H1 (cell line): ENCODE data around the gene NHSL2. TPM values are rescaled to one million over a fixed set of nuclear protein-coding genes. Genes with fewer than 3 reads are reported as not detected.

Experiments used
- CTCF ChIA-PET: fragments of 300-600 bp; sonication (Branson Sonifier 250); formaldehyde crosslinking; loops from one replicate; lab custom pipeline; 2021; ENCODE audit not compliant: partially characterized antibody; lab: Charles Lee
- POLR2A ChIA-PET: fragments of 300-600 bp; sonication (Branson Sonifier 250); formaldehyde crosslinking; loops from one replicate; lab custom pipeline; 2021; ENCODE audit warnings: inconsistent platforms; ENCODE audit not compliant: partially characterized antibody; lab: Charles Lee
- DNase-seq, 2 experiments: peaks; one replicate each; pipeline versions ENCODE4 v3.0.0 to v3.0.0-alpha.2; 2010 to 2022; ENCODE audit warnings: low spot score in 2 of 2, low read depth in 1 of 2, mixed read lengths in 1 of 2
- FAIRE-seq: peaks from 2 replicates; lab custom pipeline; 2011; peaks lifted over from hg19 to GRCh38; lab: Jason Lieb, UNC
- H2AFZ ChIP-seq: 2 replicates; pipeline ENCODE4 v1.8.1; 2012; ENCODE audit warnings: low read length, inconsistent platforms
- H2AK5ac ChIP-seq: 2 replicates; pipeline ENCODE4 v1.6.1; 2013; ENCODE audit warnings: low read depth, low read length
- H2BK120ac ChIP-seq: replicated peaks from 2 replicates; pipeline ENCODE3; 2013; ENCODE audit warnings: low read depth, low read length, inconsistent platforms
- H2BK12ac ChIP-seq: 2 replicates; pipeline ENCODE4 v1.6.1; 2013; ENCODE audit warnings: low read depth, low read length
- H2BK15ac ChIP-seq: 2 replicates; pipeline ENCODE4 v1.6.1; 2013; ENCODE audit warnings: low read length
- H2BK20ac ChIP-seq: 2 replicates; pipeline ENCODE4 v1.6.1; 2013; ENCODE audit warnings: low read length
- H2BK5ac ChIP-seq: 2 replicates; pipeline ENCODE4 v1.6.1; 2013; ENCODE audit warnings: low read depth, low read length
- H3K14ac ChIP-seq: 2 replicates; pipeline ENCODE4 v1.6.1; 2013; ENCODE audit warnings: inconsistent platforms; ENCODE audit not compliant: insufficient read length
- H3K18ac ChIP-seq: 2 replicates; pipeline ENCODE4 v1.6.1; 2013; ENCODE audit warnings: low read length; ENCODE audit errors: extremely low read depth
- H3K23ac ChIP-seq: 2 replicates; pipeline ENCODE4 v1.6.1; 2013; ENCODE audit warnings: inconsistent platforms; ENCODE audit not compliant: insufficient read length
- H3K23me2 ChIP-seq: 2 replicates; pipeline ENCODE4 v1.6.1; 2013; ENCODE audit warnings: low read depth, low read length
- H3K27ac ChIP-seq: 2 replicates; pipeline ENCODE4 v1.6.1; 2011; ENCODE audit warnings: low read depth, low read length, inconsistent platforms
- H3K27me3 ChIP-seq, 4 experiments: replicated peaks in 1 of 4; 1 replicate in 1 of 4; 2 replicates in 3 of 4; pipeline versions ENCODE4 v1.6.1 to v1.8.1; 2011 to 2013; ENCODE audit warnings: low read length in 3 of 4, mild to moderate bottlenecking in 3 of 4, inconsistent platforms in 2 of 4, mixed read lengths in 2 of 4, moderate library complexity in 1 of 4; ENCODE audit not compliant: control insufficient read depth in 3 of 4, insufficient read depth in 3 of 4; ENCODE audit errors: extremely low read depth in 1 of 4
- H3K36me3 ChIP-seq, 4 experiments: 2 replicates each; pipeline versions ENCODE4 v1.6.1 to v1.8.1; 2011 to 2013; ENCODE audit warnings: mild to moderate bottlenecking in 4 of 4, low read length in 3 of 4, moderate library complexity in 2 of 4, control low read depth in 1 of 4, inconsistent platforms in 1 of 4; ENCODE audit not compliant: insufficient read depth in 4 of 4, control insufficient read depth in 2 of 4
- H3K4ac ChIP-seq: replicated peaks from 2 replicates; pipeline ENCODE3; 2013; ENCODE audit warnings: low read length, low read depth, mixed read lengths, inconsistent platforms; ENCODE audit not compliant: insufficient read length
- H3K4me1 ChIP-seq, 4 experiments: replicated peaks in 1 of 4; 1 replicate in 1 of 4; 2 replicates in 3 of 4; pipeline versions ENCODE4 v1.6.1 to v1.8.1; 2011 to 2013; ENCODE audit warnings: low read length in 3 of 4, inconsistent platforms in 2 of 4, mixed read lengths in 1 of 4; ENCODE audit not compliant: insufficient read depth in 4 of 4, control insufficient read depth in 3 of 4
- H3K4me2 ChIP-seq, 2 experiments: 2 replicates each; pipeline versions ENCODE4 v1.6.1 to v1.8.1; 2011 to 2013; ENCODE audit warnings: low read depth in 2 of 2, low read length in 2 of 2, control low read depth in 1 of 2, inconsistent platforms in 1 of 2, mild to moderate bottlenecking in 1 of 2; ENCODE audit not compliant: insufficient read depth in 1 of 2
- H3K4me3 ChIP-seq, 4 experiments: fragments of 200-600, 300-600 bp in 1 of 4; sonication (generic), shearing (Covaris generic), sonication (Bioruptor Twin) in 1 of 4; 2 replicates each; pipeline versions ENCODE4 v1.5.1 to v1.8.1; 2011 to 2016; ENCODE audit warnings: low read length in 4 of 4, low read depth in 3 of 4, control low read depth in 2 of 4, inconsistent platforms in 2 of 4, mild to moderate bottlenecking in 2 of 4, mixed read lengths in 1 of 4, moderate library complexity in 1 of 4; ENCODE audit not compliant: insufficient read depth in 2 of 4; ENCODE audit errors: extremely low read depth in 1 of 4
- H3K56ac ChIP-seq: replicated peaks from 2 replicates; pipeline ENCODE3; 2013; ENCODE audit warnings: low read depth, mild to moderate bottlenecking, mixed read lengths, low read length, inconsistent platforms; ENCODE audit not compliant: insufficient read length
- H3K79me1 ChIP-seq: 2 replicates; pipeline ENCODE4 v1.6.1; 2013; ENCODE audit warnings: low read depth, low read length, control low read depth
- H3K79me2 ChIP-seq, 2 experiments: 2 replicates each; pipeline versions ENCODE4 v1.6.1 to v1.8.1; 2012 to 2013; ENCODE audit warnings: low read length in 2 of 2, mild to moderate bottlenecking in 2 of 2, inconsistent platforms in 1 of 2; ENCODE audit not compliant: insufficient read depth in 2 of 2, control insufficient read depth in 1 of 2
- H3K9ac ChIP-seq, 4 experiments: replicated peaks in 1 of 4; 1 replicate in 1 of 4; 2 replicates in 3 of 4; pipeline versions ENCODE4 v1.6.1 to v1.8.1; 2011 to 2013; ENCODE audit warnings: low read depth in 3 of 4, low read length in 3 of 4, control low read depth in 2 of 4, mild to moderate bottlenecking in 2 of 4, moderate library complexity in 2 of 4, inconsistent platforms in 1 of 4; ENCODE audit errors: extremely low read depth in 1 of 4
- H3K9me3 ChIP-seq, 2 experiments: 2 replicates each; pipeline versions ENCODE4 v1.6.1 to v1.8.1; 2012 to 2013; ENCODE audit warnings: mild to moderate bottlenecking in 2 of 2, moderate library complexity in 2 of 2, control low read depth in 1 of 2, inconsistent platforms in 1 of 2, low read depth in 1 of 2, low read length in 1 of 2, mixed read lengths in 1 of 2; ENCODE audit not compliant: insufficient read depth in 2 of 2
- H4K20me1 ChIP-seq, 2 experiments: replicated peaks in 1 of 2; 2 replicates each; pipeline versions ENCODE3 to v1.8.1; 2011 to 2013; ENCODE audit warnings: inconsistent platforms in 2 of 2, low read length in 2 of 2, mild to moderate bottlenecking in 1 of 2; ENCODE audit not compliant: insufficient read depth in 2 of 2, control insufficient read depth in 1 of 2
- H4K5ac ChIP-seq: 2 replicates; pipeline ENCODE4 v1.6.1; 2013; ENCODE audit warnings: low read length, low read depth, mixed read lengths, inconsistent platforms; ENCODE audit not compliant: insufficient read length
- H4K8ac ChIP-seq: 2 replicates; pipeline ENCODE4 v1.8.0; 2013; ENCODE audit warnings: mild to moderate bottlenecking, moderate library complexity, low read length, inconsistent platforms; ENCODE audit not compliant: insufficient read depth; ENCODE audit errors: extremely low read depth
- H4K91ac ChIP-seq: replicated peaks from 2 replicates; pipeline ENCODE3; 2013; ENCODE audit warnings: low read length, mixed read lengths, inconsistent platforms; ENCODE audit not compliant: insufficient read length
- ASH2L ChIP-seq: fragments of 200-600, 300-600 bp; sonication (generic); IDR thresholded peaks from one replicate; pipeline ENCODE4 v1.7.1; 2017; ENCODE audit warnings: low read length
- BACH1 ChIP-seq: IDR thresholded peaks from 2 replicates; pipeline ENCODE4 v1.6.1; 2012; ENCODE audit warnings: low read length, improper control_type of control experiment
- HDAC6 ChIP-seq: IDR thresholded peaks from one replicate; pipeline ENCODE4 v1.7.1; 2012; ENCODE audit warnings: low read depth, mild to moderate bottlenecking, inconsistent platforms, low read length, moderate library complexity
- PHF8 ChIP-seq: fragments of 200-600 bp; sonication (generic); conservative IDR thresholded peaks from 2 replicates; pipeline ENCODE4 v1.7.1; 2012; ENCODE audit warnings: low read depth, mild to moderate bottlenecking, inconsistent platforms, low read length, moderate library complexity
- POLR2AphosphoS5 ChIP-seq: IDR thresholded peaks from 2 replicates; pipeline ENCODE4 v1.6.1; 2011; ENCODE audit warnings: low read depth, low read length
- POU5F1 ChIP-seq: IDR thresholded peaks from 2 replicates; pipeline ENCODE4 v1.6.1; 2011; ENCODE audit warnings: low read depth, mild to moderate bottlenecking, low read length, moderate library complexity
- RAD21 ChIP-seq, 2 experiments: IDR thresholded peaks in 1 of 2; conservative IDR thresholded peaks in 1 of 2; 2 replicates each; pipeline ENCODE4 v1.6.1; 2011; ENCODE audit warnings: low read depth in 2 of 2, low read length in 2 of 2, improper control_type of control experiment in 1 of 2, inconsistent platforms in 1 of 2, mild to moderate bottlenecking in 1 of 2, moderate library complexity in 1 of 2
- SAP30 ChIP-seq: fragments of 300-600 bp; sonication (generic); IDR thresholded peaks from 2 replicates; pipeline ENCODE4 v1.7.1; 2012; ENCODE audit warnings: low read length, moderate library complexity, mild to moderate bottlenecking, inconsistent platforms; ENCODE audit not compliant: insufficient read depth, insufficient replicate concordance
- SIN3A ChIP-seq, 2 experiments: IDR thresholded peaks in 1 of 2; conservative IDR thresholded peaks in 1 of 2; 2 replicates each; pipeline ENCODE4 v1.6.1; 2011 to 2012; ENCODE audit warnings: low read length in 2 of 2, improper control_type of control experiment in 1 of 2, low read depth in 1 of 2, mild to moderate bottlenecking in 1 of 2
- SP1 ChIP-seq: IDR thresholded peaks from 2 replicates; pipeline ENCODE4 v1.6.1; 2011; ENCODE audit warnings: low read depth, low read length
- WGBS, 2 experiments: shearing (Covaris generic) in 1 of 2; methylation state at CpG; one replicate each; pipeline versions ENCODE4 v1.1.6 to v1.1.7; 2013 to 2015; ENCODE audit warnings: low lambda C conversion rate in 2 of 2, mixed read lengths in 2 of 2, inconsistent platforms in 1 of 2, low coverage in 1 of 2, missing lambda C conversion rate in 1 of 2; ENCODE audit not compliant: insufficient replicate concordance in 2 of 2, insufficient coverage in 1 of 2, insufficient read length in 1 of 2; ENCODE audit errors: extremely low coverage in 1 of 2, missing lambda C conversion rate in 1 of 2; 5-methylcytosine and 5-hydroxymethylcytosine counted together
- polyA plus RNA-seq, 7 experiments: library from polyadenylated mRNA; depleted of rRNA in 3 of 7; stranded (reverse) in 5 of 7; unstranded in 2 of 7; fragments of >200 nt in 5 of 7; fragments of 200-250 nt in 2 of 7; gene quantifications; 1 replicate in 5 of 7; 2 replicates in 1 of 7; 4 replicates in 1 of 7; pipeline versions ENCODE4 v1.2.1 to v1.2.3, GENCODE V29; 2011 to 2013; ENCODE audit warnings: missing spikeins in 2 of 7, mixed read lengths in 2 of 7
- total RNA-seq: library from RNA; stranded (reverse); fragmentation: NEBNext Ultra II Directional; extraction: Animal tissue kit (Norgen Biotek cat#: 25700); gene quantifications from 2 replicates; pipeline ENCODE4 v1.2.1, GENCODE V29; 2021
- TF ChIP-seq, protein P1 (sequence below), 3 experiments: IDR thresholded peaks; 1 replicate in 2 of 3; 2 replicates in 1 of 3; pipeline versions ENCODE4 v1.5.1 to v1.6.1; 2011; ENCODE audit warnings: low read length in 3 of 3, mild to moderate bottlenecking in 3 of 3, inconsistent platforms in 2 of 3, low read depth in 1 of 3, moderate library complexity in 1 of 3; ENCODE audit not compliant: insufficient read depth in 1 of 3; ENCODE audit errors: control extremely low read depth in 1 of 3

NHSL2 gene
- total and polyA plus RNA-seq, 2 of the 8 experiments (the other 6 are each of a cell fraction or from before 2014, with no cell fraction given) = 3.7 to 7.2 TPM

DNA sequence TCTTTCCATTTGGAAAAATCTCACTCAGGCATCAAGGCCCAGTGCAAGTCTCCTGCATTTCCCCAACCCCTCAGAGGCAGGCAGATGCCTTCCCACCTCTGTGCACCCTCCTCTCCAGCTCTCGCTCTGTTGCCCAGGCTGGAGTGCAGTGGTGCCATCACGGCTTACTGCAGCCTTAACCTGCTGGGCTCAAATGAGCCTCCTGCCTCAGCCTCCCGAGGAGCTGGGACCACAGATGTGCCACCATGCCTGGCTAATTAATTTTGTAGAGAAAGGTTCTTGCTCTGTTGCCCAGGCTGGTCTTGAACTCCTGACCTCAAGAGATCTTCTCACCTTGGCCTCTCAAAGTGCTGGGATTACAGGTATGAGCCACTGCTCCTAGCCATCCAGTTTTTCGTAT is 95.8 kb downstream of the NHSL2 start:
- H3K23ac ChIP-seq = no peak overlapping the region
- H3K9me3 ChIP-seq = no peaks in the 10 kb centered on the region
- no peak overlapping the region for H2BK20ac ChIP-seq
- H3K18ac ChIP-seq = no peak overlapping the region
- no peak overlapping the region for H3K56ac ChIP-seq
- peaks cover 1 to 7% (median 4%) of the 10 kb centered on the region in 4 experiments; a peak in 4 of 7 replicates for H3K4me1 ChIP-seq
- H4K8ac ChIP-seq = no peak overlapping the region
- H3K4ac ChIP-seq = no peak overlapping the region
- no peaks in the 10 kb centered on the region; the same call in 1 of the 2 replicates for H3K79me1 ChIP-seq
- H2BK120ac ChIP-seq = no peak overlapping the region
- no peak overlapping the region for H3K9ac ChIP-seq
- H3K27me3 ChIP-seq = no peaks in the 10 kb centered on the region
- no peak overlapping the region for H2BK12ac ChIP-seq
- no peak for DNase-seq
- H2AK5ac ChIP-seq = no peak overlapping the region
- peaks cover 0 to 3% (median 0%) of the 10 kb centered on the region in 4 experiments; a peak in 2 of 8 replicates for H3K36me3 ChIP-seq
- H2BK5ac ChIP-seq = no peak overlapping the region
- CTCF ChIA-PET = interaction anchor here (1.1 kb wide), 1 partner anchor 15 kb away, joined by 3 read pairs; no protein-coding TSS in a partner anchor
- 92% methylated on average over 4 of the region's 4 CpGs; no CpG with 5 or more reads in 1 of the 2 experiments for WGBS, 2 experiments
- H4K91ac ChIP-seq = no peak overlapping the region
- H3K79me2 ChIP-seq = peaks cover 0 to 3% of the 10 kb centered on the region in 2 experiments; a peak in 2 of 4 replicates
- no peaks in the 10 kb centered on the region for H4K20me1 ChIP-seq
- no peaks in the 10 kb centered on the region for H3K23me2 ChIP-seq
- H4K5ac ChIP-seq = no peak overlapping the region
- no peak overlapping the region for H3K4me3 ChIP-seq
- POLR2A ChIA-PET = no interaction called here
- no peak overlapping the region for H2BK15ac ChIP-seq
- no peak overlapping the region for H2AFZ ChIP-seq
- H3K4me2 ChIP-seq = no peak overlapping the region
- no peak overlapping the region for H3K14ac ChIP-seq
- no peak for FAIRE-seq
- H3K27ac ChIP-seq = no peak overlapping the region
- TF ChIP-seq PHF8 = no peak
- TF ChIP-seq RAD21 (IDR thresholded peaks at IDR 0.05 in 1 of 2, conservative IDR thresholded peaks at IDR 0.05 in 1 of 2; ENCODE audit: low read depth in 2 of 2, low read length in 2 of 2) = no peak
- no peak for TF ChIP-seq BACH1
- TF ChIP-seq POLR2AphosphoS5 = no peak
- no peak for TF ChIP-seq SIN3A (conservative IDR thresholded peaks at IDR 0.05 in 1 of 2, IDR thresholded peaks at IDR 0.05 in 1 of 2; ENCODE audit: low read depth in 1 of 2, low read length in 2 of 2)
- TF ChIP-seq SAP30 = no peak
- TF ChIP-seq, protein P1, sequence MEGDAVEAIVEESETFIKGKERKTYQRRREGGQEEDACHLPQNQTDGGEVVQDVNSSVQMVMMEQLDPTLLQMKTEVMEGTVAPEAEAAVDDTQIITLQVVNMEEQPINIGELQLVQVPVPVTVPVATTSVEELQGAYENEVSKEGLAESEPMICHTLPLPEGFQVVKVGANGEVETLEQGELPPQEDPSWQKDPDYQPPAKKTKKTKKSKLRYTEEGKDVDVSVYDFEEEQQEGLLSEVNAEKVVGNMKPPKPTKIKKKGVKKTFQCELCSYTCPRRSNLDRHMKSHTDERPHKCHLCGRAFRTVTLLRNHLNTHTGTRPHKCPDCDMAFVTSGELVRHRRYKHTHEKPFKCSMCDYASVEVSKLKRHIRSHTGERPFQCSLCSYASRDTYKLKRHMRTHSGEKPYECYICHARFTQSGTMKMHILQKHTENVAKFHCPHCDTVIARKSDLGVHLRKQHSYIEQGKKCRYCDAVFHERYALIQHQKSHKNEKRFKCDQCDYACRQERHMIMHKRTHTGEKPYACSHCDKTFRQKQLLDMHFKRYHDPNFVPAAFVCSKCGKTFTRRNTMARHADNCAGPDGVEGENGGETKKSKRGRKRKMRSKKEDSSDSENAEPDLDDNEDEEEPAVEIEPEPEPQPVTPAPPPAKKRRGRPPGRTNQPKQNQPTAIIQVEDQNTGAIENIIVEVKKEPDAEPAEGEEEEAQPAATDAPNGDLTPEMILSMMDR (IDR thresholded peaks at IDR 0.05; ENCODE audit: control extremely low read depth in 1 of 3, insufficient read depth in 1 of 3, low read depth in 1 of 3, low read length in 3 of 3) = no peak
- no peak for TF ChIP-seq SP1
- TF ChIP-seq POU5F1 = no peak
- TF ChIP-seq ASH2L = no peak
- no peak for TF ChIP-seq HDAC6
